A172 (cell line): ENCODE data around the gene SLF2. TPM values are rescaled to one million over a fixed set of nuclear protein-coding genes. Genes with fewer than 3 reads are reported as not detected.

ENCODE experiments used
- DNase-seq: peaks from one replicate; pipeline ENCODE4 v3.0.0-alpha.2; 2015; ENCODE audit warnings: low spot score
- total RNA-seq: library from RNA; depleted of rRNA; stranded (reverse); fragments of >200 nt; shearing (Covaris generic); gene quantifications from 2 replicates; pipeline ENCODE4 v1.2.3, GENCODE V29; 2014

SLF2 gene
- total RNA-seq, 1 experiment from 2014 or later: 50.0 TPM

GRCh38 chr10:100901051-100901450 lies 11.7 kb upstream of the SLF2 start:
- no peak for DNase-seq

- DNase-seq: no peak
Measured at GRCh38 chr10:100902622-100903021, 10.1 kb upstream of the SLF2 start.

- no peak for DNase-seq
Measured at GRCh38 chr10:100904917-100905316, 7.8 kb upstream of the SLF2 start.

GRCh38 chr10:100907175-100907574 lies 5.6 kb upstream of the SLF2 start:
- DNase-seq: no peak

- DNase-seq: no peak
Measured at GRCh38 chr10:100907773-100908363, 4.9 kb upstream of the SLF2 start.

- DNase-seq: no peak
Measured at GRCh38 chr10:100908378-100908777, 4.4 kb upstream of the SLF2 start.

GRCh38 chr10:100909501-100910263 lies 3.1 kb upstream of the SLF2 start:
- DNase-seq: no peak

- DNase-seq: no peak
Measured at GRCh38 chr10:100911472-100911871, 1.3 kb upstream of the SLF2 start.

- peak; percentile 14 for DNase-seq
Measured at GRCh38 chr10:100912013-100912604, 654 bp upstream of the SLF2 start.

GRCh38 chr10:100913470-100913865 lies 705 bp downstream of the SLF2 start:
- DNase-seq: no peak

- DNase-seq: no peak
Measured at GRCh38 chr10:100917071-100917470, 4.3 kb downstream of the SLF2 start.

GRCh38 chr10:100923580-100923979 lies 10.8 kb downstream of the SLF2 start:
- peak; percentile 49 for DNase-seq

GRCh38 chr10:100927266-100927665 lies 14.5 kb downstream of the SLF2 start:
- DNase-seq: no peak

GRCh38 chr10:100928039-100928438 lies 15.3 kb downstream of the SLF2 start:
- no peak for DNase-seq

- DNase-seq: no peak
Measured at GRCh38 chr10:100930368-100930767, 17.6 kb downstream of the SLF2 start.

GRCh38 chr10:100934084-100934659 lies 21.4 kb downstream of the SLF2 start:
- no peak for DNase-seq

GRCh38 chr10:100939763-100940344 lies 27.1 kb downstream of the SLF2 start:
- no peak for DNase-seq

- no peak for DNase-seq
Measured at GRCh38 chr10:100942229-100942628, 29.5 kb downstream of the SLF2 start.

GRCh38 chr10:100943508-100943907 lies 30.7 kb downstream of the SLF2 start:
- no peak for DNase-seq

- no peak for DNase-seq
Measured at GRCh38 chr10:100945754-100946153, 33.0 kb downstream of the SLF2 start.

GRCh38 chr10:100948916-100949315 lies 36.2 kb downstream of the SLF2 start:
- no peak for DNase-seq

- no peak for DNase-seq
Measured at GRCh38 chr10:100960251-100960650, 47.5 kb downstream of the SLF2 start.
